Measurements from ENCODE around the gene PPA2.

Gene PPA2

DNA sequence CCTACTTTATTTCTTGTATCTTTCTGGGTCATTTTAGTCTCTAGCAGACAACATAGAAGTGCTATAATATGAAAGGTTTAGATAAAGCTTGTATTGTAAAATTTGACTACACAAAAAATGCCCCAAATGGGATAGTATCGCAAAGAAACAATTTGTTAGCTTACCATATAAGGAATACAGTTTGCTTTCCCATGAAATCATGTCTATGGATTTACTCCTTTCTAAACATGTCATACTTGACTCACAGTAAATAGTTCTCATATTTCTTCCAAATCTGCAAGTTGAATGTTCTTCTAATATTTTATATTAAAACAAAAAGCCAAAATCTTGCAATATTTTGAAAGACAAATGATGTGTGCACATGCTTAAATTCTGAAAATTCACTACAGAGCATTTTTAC lies 103.9 kb downstream of the PPA2 start:
- peaks cover 41% of the 10 kb centered on the region for H3K36me3 ChIP-seq (replicated peaks; ENCODE audit: low read depth, low read length)
- H3K4me1 ChIP-seq (ENCODE audit: low read length), result no peaks in the 10 kb centered on the region
- H3K27me3 ChIP-seq (ENCODE audit: low read depth, low read length), result no peaks in the 10 kb centered on the region
- no peak overlapping the region for H3K9ac ChIP-seq (ENCODE audit: low read length)
- no peak overlapping the region for H3K27ac ChIP-seq (ENCODE audit: low read length)
- peaks cover 8% of the 10 kb centered on the region; the same call in 1 of the 2 replicates for H3K9me3 ChIP-seq (ENCODE audit: insufficient read depth, low read length)
- H4K20me1 ChIP-seq (ENCODE audit: insufficient read depth, low read length), result no peaks in the 10 kb centered on the region
- H3K79me2 ChIP-seq (ENCODE audit: low read length), result no peaks in the 10 kb centered on the region
- TF ChIP-seq EZH2phosphoT487 (IDR thresholded peaks at IDR 0.05; ENCODE audit: low read depth), result no peak
- TF ChIP-seq, protein P1, sequence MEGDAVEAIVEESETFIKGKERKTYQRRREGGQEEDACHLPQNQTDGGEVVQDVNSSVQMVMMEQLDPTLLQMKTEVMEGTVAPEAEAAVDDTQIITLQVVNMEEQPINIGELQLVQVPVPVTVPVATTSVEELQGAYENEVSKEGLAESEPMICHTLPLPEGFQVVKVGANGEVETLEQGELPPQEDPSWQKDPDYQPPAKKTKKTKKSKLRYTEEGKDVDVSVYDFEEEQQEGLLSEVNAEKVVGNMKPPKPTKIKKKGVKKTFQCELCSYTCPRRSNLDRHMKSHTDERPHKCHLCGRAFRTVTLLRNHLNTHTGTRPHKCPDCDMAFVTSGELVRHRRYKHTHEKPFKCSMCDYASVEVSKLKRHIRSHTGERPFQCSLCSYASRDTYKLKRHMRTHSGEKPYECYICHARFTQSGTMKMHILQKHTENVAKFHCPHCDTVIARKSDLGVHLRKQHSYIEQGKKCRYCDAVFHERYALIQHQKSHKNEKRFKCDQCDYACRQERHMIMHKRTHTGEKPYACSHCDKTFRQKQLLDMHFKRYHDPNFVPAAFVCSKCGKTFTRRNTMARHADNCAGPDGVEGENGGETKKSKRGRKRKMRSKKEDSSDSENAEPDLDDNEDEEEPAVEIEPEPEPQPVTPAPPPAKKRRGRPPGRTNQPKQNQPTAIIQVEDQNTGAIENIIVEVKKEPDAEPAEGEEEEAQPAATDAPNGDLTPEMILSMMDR (IDR thresholded peaks at IDR 0.05; ENCODE audit: low read depth, low read length), result no peak
- no peak overlapping the region for H3K4me3 ChIP-seq (ENCODE audit: low read length)
- H2AFZ ChIP-seq (ENCODE audit: low read depth, low read length), result no peak overlapping the region
- no peak overlapping the region for H3K4me2 ChIP-seq (ENCODE audit: low read length)

DNA sequence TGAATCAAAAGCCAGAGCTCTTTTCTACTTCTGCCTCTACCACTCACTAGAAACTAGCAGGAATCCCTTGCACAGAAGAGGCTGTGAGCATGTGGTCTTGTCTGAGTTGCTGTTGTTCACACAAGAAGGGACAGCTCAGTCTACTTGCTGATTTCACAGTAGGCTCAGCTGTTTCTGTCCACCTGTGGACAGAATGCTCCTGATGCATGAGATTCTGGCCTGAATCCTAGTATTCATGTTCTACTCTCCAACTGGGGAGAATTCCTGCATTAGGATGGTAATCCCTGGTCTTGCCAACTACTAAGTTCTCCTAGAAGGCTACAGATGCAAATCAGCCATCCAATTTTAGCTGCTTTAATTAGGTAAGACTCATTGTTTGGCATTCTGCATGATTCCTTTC lies 112.8 kb downstream of the PPA2 start:
- TF ChIP-seq, protein P1 (IDR thresholded peaks at IDR 0.05; ENCODE audit: low read depth, low read length), result no peak
- TF ChIP-seq EZH2phosphoT487 (IDR thresholded peaks at IDR 0.05; ENCODE audit: low read depth), result no peak
- Histone ChIP-seq H4K20me1 (ENCODE audit: insufficient read depth, low read length) (no peaks in the 10 kb centered on the region), H3K36me3 (replicated peaks; ENCODE audit: low read depth, low read length) (peaks cover 6% of the 10 kb centered on the region)

DNA sequence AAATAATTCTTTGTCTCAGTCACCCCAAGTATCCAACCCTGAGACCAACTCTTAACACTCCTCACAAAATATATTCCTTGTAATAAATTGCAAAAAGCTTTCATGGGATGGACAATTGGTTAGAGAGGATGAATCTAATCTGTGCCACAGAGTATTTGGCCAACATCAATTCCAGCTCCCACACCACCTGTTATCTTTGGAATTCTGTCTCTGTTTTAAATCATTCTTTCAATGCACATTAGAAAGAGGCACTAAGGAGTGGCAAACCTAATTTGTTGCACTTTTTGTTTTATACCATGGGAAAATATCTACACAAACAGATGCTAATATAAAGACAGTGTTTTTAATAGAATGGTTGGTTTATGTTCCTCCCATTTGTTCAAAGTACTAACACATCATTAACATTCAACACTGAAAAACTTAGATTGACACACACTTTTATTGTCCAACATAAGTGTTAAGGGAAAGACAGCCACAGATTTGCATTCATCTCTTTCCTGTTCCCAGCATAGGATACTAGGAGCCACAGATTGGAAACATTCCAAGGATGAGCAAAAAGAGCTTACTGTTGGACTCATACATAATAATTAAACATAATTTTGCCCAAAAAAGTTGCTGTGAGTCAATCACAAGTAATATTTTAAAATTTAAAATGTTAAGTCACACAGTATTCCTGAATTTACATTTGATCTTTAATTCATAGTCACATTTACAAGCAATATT lies 116.4 kb downstream of the PPA2 start:
- no peak overlapping the region for H3K9ac ChIP-seq (ENCODE audit: low read length)
- H3K27ac ChIP-seq (ENCODE audit: low read length), result no peak overlapping the region
- H3K4me2 ChIP-seq (ENCODE audit: low read length), result no peak overlapping the region
- H3K9me3 ChIP-seq (ENCODE audit: insufficient read depth, low read length), result no peaks in the 10 kb centered on the region
- no peaks in the 10 kb centered on the region for H4K20me1 ChIP-seq (ENCODE audit: insufficient read depth, low read length)
- no peaks in the 10 kb centered on the region for H3K27me3 ChIP-seq (ENCODE audit: low read depth, low read length)
- peaks cover 2% of the 10 kb centered on the region for H3K36me3 ChIP-seq (replicated peaks; ENCODE audit: low read depth, low read length)
- H3K4me1 ChIP-seq (ENCODE audit: low read length), result peaks cover 13% of the 10 kb centered on the region
- H3K79me2 ChIP-seq (ENCODE audit: low read length), result no peaks in the 10 kb centered on the region
- no peak for TF ChIP-seq EZH2phosphoT487 (IDR thresholded peaks at IDR 0.05; ENCODE audit: low read depth)
- TF ChIP-seq, protein P1 (IDR thresholded peaks at IDR 0.05; ENCODE audit: low read depth, low read length), result no peak
- no peak overlapping the region for H2AFZ ChIP-seq (ENCODE audit: low read depth, low read length)
- H3K4me3 ChIP-seq (ENCODE audit: low read length), result no peak overlapping the region

More for the DNA sequence above, 112.8 kb downstream of the PPA2 start:
- Histone ChIP-seq H2AFZ (ENCODE audit: low read depth, low read length) (no peak overlapping the region), H3K79me2 (ENCODE audit: low read length) (no peaks in the 10 kb centered on the region), H3K4me2 (ENCODE audit: low read length) (no peak overlapping the region), H3K9me3 (ENCODE audit: insufficient read depth, low read length) (peaks cover 4% of the 10 kb centered on the region; the same call in 1 of the 2 replicates), H3K4me3 (ENCODE audit: low read length) (no peak overlapping the region), H3K4me1 (ENCODE audit: low read length) (no peaks in the 10 kb centered on the region), H3K9ac (ENCODE audit: low read length) (no peak overlapping the region), H3K27ac (ENCODE audit: low read length) (no peak overlapping the region), H3K27me3 (ENCODE audit: low read depth, low read length) (no peaks in the 10 kb centered on the region)

DNA sequence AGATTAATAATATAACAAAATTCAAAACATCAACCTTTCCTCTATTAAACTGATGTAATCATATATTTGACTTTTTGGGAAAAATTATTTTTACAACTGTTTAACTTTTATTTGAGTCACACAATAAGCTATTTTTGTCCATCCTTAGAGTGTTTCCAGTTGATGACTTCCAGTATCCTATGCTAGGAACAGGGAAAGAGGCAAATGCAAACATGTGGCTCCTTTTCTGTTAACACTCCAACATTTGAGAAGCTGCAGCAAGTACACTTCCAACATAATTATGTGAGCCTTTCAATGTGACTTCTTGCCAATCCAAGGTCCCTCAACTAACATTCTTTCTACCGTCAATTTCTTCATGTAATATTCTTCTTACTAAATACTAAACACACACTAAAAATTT lies 117.7 kb downstream of the PPA2 start:
- peaks cover 2% of the 10 kb centered on the region for H3K36me3 ChIP-seq (replicated peaks; ENCODE audit: low read depth, low read length)
- no peaks in the 10 kb centered on the region for H3K9me3 ChIP-seq (ENCODE audit: insufficient read depth, low read length)
- H3K27me3 ChIP-seq (ENCODE audit: low read depth, low read length), result no peaks in the 10 kb centered on the region
- H3K4me2 ChIP-seq (ENCODE audit: low read length), result no peak overlapping the region
- H3K4me1 ChIP-seq (ENCODE audit: low read length), result peaks cover 16% of the 10 kb centered on the region
- H2AFZ ChIP-seq (ENCODE audit: low read depth, low read length), result no peak overlapping the region
- H3K9ac ChIP-seq (ENCODE audit: low read length), result no peak overlapping the region
- H3K27ac ChIP-seq (ENCODE audit: low read length), result no peak overlapping the region
- TF ChIP-seq, protein P1 (IDR thresholded peaks at IDR 0.05; ENCODE audit: low read depth, low read length), result no peak
- TF ChIP-seq EZH2phosphoT487 (IDR thresholded peaks at IDR 0.05; ENCODE audit: low read depth), result no peak
- H3K4me3 ChIP-seq (ENCODE audit: low read length), result no peak overlapping the region
- H4K20me1 ChIP-seq (ENCODE audit: insufficient read depth, low read length), result no peaks in the 10 kb centered on the region
- no peaks in the 10 kb centered on the region for H3K79me2 ChIP-seq (ENCODE audit: low read length)

Data from OCI-LY3 (cell line).